UCSD-AML1 (cell line): ENCODE results near the gene JMJD6.
"Not testable (repeated sequence)": the region's sequence is repeated elsewhere in the genome, so short reads cannot be mapped to it uniquely, and the experiment has no call there.

ENCODE experiments used
- DNase-seq: peaks from one replicate; lab custom pipeline; 2025; ENCODE audit not compliant: unreplicated experiment; lab: John Stamatoyannopoulos, UW

Gene JMJD6

DNA sequence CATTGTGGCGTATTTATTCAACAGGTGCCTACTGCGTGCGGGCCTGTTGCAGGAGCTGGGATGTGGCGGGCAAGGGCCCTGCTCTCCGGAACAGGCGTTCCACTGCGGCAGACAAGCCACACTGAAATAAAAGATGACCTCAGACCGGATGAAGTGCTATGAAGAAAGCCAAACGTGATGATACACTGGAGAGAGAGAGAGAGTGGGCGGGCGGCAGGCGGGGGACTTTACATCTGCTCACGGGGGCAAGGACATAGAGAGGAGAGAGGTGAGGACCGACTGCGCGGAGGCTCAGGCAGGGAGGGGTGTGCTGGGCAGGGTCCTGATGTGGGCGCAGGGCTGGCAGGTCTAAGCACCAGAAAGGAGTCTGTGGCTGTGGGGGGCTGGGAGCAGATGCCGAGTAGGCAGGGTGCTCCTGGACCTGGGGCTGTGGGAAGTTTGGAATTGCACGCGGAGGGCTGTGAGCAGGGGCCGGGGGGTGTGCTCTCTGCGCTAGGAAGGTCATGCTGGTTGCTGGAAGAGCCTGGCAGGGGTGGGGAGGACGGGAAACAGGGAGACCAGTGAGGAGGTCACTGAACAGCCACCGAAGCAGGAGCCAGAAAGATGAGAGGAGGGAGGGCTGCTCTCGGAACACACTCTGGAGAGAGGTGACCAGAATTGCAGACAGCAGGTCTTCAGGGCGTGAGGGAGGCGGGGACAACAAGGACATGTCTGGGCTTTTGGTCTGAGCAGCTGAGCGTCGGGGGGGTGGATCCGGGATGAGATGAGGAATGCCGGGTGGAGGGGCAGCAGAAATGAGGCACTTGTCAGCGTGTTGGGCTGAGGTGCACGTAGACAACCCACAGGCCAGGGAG is 25.6 kb downstream of the JMJD6 start:
- DNase-seq, result no peak

DNA sequence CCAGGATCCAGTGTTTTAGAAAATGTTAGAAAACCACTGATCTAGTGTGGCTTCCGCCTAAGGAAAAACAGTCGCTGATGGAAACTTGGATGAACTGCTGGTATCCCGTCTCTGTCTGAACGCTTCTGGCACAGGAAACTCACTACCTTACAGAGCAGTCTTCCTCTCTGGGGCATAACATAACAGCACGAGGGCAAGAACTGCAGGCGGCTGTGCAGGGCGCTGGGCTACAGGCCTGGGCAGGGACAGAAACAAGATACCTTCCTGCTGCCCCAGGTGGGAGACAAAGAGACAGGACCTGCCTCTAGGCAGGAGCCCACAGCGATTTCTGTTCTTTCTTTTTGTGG is 26.2 kb downstream of the JMJD6 start:
- no peak for DNase-seq

DNA sequence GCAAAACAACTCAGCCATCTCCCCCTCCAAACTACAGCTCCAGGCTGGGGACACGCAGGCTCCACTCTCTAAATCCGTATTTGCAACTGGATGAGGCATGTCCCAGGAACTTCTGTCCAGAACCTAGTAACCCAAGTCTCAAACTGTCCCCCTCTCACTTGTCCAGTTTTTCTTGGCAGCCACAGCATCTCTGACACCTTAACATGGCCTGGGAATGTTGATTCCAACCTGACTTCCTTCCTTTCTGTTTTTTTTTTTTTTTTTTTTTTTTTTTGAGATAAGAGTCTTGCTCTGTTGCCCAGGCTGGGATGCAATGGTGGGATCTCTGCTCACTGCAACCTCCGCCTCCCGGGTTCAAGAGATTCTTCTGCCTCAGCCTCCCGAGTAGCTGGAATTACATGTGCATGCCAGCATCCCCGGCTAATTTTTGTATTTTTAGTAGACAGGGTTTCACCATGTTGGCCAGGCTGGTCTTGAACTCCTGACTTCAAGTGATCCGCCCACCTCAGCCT is 27.9 kb downstream of the JMJD6 start:
- DNase-seq, result not testable (repeated sequence)

DNA sequence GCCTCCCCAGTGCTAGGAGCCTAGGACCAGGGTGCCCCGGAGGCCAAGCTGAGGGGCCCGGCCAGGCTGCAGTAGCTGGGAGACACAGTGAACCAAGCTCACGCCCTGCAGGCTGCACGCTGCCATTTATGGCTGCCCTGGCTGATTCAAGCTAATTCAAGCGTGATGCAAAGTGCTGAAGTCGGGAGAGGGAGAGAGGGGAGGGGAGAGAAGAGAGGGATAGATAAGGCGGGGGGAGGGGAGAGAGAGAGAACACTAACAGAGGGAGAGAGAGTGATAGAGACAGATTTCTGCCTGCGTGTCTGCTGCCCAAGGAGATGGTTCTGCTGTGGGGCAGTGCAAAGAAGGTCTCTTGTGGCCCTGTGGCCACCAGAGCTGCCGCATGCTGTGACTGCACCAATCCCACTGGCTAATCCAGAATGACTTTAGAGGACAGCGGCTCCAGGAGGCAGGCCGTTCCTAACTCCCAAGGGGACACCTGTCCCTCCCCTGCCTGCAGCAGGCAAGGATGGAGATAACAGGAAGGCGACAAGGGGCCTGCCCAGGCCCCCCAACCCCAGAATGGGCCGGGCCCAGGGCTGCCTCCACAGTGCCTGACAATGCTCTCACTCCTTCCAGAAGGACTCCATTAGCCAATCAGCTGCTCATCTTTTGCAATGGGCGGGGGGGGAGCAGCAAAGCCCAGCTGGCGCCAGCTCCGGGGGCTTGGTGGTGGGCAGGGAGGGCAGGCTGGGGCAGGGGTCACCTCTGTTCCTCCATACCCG is 28.5 kb downstream of the JMJD6 start:
- no peak for DNase-seq

DNA sequence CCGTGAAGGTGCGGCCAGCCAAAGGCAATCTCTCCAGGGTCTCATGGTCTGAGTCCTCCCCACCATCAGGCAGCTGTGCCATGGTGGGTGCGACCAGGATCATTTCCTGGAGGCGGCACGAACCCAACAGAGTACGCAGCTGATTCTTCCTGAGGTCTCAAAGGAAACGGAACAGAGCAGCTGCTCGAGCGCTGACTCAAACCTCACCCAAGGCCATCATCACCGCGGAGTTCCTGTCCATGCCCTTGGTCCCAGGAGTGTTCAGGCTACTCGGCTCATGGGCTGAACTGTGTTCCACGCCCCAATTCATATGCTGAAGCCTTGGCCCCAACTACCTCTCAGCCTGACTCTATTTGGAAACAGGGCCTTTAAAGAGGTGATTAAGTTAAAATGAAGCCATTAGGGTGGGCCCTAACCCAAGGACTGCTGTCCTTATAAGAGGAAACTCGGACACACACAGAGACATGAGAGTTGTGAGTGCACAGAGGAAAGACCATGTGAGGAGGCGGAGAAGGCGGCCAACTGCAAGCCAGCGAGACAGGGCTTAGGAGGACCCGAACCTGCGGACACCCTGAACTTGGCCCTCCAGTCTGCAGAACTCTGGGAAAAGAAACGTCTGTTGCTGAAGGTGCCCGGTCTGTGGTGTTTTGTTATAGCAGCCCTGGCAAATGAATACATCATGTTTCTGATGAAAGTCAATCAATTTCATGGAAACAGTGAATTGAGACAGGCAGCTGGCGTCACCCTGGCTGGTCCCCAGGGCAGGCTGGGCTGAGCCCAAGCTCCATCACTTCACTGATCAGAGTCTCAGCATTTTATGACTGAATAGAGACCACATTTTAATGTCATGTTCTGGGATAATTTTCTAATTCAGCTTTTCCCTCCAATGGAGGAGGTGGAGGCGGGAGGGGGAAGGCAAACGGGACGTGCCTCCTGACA is 29.4 kb downstream of the JMJD6 start:
- DNase-seq, result peak; percentile 78

DNA sequence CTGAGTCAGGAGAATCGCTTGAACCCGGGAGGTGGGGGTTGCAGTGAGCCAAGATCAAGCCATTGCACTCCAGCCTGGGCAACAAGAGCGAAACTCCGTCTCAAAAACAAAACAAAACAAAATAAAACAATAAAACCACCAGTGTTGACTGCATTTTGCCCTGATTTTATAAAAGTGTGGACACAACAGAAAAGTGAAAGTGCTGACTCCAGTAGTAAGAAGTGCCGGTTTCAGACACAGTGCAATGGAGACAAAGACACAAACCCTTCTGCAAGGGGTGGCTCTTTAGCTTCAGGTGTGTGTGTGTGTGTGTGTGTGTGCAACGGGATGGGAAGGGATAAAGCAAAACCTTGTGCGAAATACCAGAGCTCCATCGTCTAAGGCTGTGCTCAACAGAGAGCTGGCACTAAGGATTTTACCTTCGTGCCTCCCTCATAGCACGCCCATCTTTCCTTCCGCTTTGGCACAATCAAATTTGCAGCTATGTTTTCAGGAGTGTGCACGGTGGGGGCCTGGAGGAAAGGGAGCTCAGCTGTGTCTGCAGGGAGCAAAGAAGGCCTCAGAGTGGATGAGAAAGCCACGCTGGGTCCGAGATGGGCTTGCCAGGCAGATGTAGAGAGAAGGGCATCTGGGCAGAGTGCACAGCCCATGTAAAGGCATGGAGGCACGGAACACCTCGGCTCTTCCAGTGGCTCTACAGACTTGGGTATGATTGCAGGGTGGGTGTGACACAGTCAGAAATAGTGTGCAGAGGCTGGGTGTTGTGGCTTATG is 31.2 kb downstream of the JMJD6 start:
- no peak for DNase-seq

DNA sequence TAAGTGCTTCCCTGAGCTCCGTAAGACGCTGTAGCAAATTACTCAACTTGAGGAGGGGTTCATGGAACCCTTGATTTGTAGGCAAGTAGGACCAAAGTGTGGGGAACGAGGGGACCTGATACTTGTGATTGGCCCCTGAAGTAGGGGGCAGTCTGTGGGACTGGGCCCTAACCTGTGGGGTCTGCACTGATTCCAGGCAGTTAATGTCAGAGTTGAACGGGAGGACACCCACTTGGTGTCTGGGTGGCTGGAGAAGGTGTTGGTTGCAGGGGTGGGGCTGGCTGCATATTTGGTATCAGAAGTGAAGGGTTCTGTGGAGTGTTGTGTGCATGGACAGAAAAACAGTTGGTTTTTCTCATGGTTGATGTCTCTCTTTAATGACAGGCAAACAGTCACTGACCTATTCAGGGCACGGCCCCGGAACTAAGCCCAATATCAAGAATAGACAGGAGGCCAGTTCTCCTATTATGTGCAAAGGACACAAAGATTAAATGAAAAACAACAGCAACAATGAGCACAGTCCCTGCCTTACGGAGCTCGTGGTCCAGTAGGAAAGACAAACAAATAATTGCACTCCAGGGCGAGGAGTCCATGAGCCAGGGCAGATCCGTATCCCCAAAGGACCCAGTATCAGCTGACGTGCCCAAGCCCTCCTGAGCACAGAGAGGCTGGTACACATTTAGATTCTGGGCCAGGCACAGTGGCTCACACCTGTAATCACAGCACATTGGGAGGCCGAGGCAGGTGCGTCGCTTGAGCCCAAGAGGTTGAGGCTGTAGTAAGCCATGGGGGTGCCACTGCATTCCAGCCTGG is 34.8 kb downstream of the JMJD6 start:
- no peak for DNase-seq

DNA sequence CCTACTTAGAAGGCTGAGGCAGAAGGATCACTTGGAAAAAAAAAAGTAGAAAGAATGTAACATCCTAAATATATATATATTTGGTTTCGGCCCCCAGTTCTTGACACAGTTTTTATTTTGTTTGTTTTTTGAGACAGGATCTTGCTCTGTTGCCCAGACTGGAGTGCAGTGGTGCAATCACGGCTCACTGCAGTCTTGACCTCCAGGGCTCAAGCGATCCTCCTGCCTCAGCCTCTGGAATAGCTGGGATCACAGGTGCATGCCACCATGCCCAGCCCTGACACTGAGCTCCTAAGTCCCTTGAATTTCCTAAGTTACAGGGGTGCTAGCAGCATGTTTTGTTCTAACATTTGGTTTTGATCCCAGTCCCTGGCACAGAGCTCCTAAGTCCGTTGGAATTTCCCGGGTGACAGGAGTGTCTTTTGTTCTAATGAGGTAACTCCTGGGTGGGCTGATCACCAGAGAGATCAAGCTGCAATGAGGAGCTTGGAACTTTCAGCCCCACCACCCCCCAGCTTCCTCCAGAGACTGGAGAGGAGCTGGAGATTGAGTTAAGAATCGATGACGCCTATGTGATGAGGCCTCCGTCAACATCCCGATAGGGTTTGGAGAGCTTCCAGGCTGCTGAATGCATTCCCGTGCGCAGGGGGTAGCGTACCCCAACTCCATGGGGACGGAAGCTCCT is 35.7 kb downstream of the JMJD6 start:
- DNase-seq, result no peak

DNA sequence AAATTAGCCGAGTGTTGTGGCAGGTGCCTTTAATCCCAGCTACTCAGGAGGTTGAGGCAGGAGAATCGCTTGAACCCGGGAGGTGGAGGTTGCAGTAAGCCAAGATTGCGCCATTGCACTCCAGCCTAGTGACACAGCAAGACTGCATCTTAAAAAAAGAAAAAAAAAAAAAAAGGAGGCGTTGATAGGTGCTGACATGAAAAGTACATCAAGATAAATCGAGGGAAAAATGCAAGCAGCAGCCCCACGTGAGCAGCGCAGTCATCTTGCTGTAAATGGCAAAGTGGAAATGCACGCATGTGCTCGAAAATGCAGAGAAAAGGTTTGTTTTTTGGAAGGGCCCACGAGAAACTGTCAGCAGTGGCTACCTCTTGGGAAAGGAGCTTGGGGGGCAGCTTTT is 36.5 kb downstream of the JMJD6 start:
- DNase-seq, result no peak

DNA sequence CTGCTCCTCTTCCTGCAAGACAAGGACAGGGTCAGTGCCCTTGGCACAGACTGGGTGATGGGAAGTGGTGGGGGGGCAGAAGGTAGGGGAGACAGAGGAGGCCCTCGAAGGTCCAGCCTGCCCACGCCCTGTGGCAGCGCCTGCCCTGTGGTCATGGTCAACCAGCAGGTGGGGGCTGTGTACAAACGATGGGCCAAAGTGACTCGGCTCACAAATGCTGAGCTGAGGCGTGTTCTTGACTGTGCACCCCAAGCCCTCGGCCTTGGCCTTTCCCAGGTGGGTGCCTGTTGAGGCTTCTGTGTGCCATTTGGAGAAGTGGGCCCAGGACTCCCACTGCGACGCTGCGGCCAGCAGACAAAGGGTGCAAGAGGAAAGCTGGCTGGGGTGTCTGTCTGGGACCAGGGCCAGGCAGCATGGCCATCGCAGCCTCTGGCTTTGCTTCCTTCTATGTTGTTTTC is 38.2 kb downstream of the JMJD6 start:
- DNase-seq, result no peak

DNA sequence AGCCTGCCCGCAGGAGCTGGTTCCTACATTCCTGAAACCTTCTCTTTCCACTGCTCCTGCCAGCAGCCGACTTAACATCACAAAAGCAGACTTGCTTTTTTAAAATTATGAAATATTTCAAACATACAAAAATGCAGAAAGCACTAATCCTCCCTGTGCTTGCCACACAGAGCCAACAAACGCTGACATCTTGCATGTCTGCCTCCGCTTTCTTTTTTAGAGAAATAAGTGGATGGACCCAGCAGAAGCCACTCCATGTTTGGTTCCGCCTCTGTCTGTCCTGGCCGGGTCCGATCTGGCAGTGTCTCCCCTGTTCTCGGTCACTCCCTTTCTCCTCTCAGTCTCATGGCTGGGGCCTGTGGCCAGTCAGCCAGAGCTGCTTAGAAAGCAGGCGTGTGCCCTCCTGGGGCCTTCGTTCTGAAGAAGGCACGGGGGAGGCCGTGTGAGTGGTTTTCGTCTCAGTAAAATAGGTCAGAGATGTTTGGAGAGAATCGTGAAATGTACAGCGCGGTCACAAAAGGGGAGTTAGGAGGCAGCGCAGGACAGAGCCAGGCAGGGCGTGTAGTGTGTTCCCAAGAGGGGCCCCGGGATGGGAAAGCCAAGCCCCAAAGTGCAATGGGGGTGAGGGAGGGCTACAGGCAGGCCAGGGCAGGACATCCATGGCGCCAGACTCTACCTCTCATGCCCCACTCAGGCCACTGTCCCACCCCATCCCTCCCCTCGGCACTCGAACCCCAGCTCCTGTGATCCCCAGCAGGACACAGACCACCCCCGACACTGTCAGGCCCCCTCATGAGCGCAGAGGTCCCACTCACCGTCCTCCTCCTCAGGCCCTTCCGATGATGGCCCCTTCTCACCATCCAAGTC is 38.9 kb downstream of the JMJD6 start:
- no peak for DNase-seq

DNA sequence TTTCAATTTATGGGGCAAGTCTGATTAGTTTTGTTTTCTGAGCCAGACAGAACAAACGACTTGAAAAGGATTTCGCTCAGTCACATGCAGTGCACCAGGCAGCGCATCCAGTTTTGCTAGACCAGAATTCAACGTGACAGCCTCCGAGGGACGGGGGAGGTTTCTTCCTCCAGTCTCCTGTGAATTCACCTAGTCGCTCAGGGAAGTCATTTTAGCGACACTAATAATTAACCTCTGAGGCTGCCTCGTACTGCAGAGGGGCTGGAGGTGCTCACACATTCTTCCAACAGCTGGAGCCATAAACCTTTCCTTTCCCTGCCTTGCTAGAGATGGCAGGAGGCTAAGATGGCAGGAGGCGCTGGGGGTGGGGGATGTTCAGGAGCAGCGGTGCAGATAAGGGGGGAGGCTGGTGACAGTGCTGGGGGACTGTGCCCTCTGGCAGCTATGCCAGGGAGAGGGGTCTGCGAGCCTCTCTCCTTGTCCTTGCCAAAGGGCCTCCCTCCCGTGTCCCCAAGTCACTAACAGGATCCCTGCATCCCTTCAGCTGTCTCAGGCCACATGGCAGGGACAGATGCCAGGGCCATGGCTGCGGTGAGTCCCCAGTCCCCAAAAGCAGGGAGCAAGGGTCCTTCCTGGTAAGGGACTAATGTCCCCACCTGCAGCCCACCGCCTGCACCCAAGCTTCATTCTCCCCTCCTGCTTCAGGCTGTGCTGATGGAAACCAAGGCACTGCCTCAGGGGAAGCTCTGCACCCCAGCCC is 39.7 kb downstream of the JMJD6 start:
- no peak for DNase-seq

DNA sequence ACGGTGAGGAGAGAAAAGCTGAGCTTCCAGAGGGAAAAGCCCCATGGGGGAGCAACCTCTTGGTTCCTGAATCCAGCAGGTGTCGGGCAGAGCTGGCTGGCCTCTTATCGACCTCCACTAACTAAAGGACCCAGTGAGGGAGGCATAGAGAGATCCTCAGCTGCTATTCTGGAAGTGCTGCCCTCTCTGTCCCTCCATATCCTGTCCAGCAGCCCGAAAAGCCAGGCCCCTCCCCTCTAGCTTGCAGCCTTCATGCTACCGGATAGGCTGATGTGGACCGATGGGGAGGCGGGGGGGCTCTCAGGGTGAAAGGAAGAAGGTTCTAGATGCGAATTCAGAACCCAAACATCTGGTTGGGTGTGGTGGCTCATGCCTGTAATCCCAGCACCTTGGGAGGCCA is 40.6 kb downstream of the JMJD6 start:
- no peak for DNase-seq

DNA sequence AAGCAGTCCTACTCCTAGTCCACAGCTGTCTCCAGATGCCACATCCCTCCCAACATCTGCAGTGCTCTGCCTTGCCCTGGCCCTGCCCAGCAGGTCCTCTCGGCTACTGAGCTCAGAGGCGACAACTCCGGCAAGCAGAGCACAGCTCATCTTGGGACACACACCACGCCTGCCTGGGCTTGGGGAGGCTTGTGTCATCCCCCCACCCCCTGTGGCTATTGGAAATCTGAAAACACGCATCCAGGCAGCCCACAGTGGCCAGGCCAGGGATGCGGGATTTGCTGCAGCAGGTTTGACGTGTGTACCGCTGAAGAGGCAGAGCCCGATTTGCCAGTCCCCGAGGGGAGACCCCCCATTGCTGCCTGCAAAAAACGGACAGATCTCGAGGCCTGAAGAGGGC is 41.0 kb downstream of the JMJD6 start:
- no peak for DNase-seq

DNA sequence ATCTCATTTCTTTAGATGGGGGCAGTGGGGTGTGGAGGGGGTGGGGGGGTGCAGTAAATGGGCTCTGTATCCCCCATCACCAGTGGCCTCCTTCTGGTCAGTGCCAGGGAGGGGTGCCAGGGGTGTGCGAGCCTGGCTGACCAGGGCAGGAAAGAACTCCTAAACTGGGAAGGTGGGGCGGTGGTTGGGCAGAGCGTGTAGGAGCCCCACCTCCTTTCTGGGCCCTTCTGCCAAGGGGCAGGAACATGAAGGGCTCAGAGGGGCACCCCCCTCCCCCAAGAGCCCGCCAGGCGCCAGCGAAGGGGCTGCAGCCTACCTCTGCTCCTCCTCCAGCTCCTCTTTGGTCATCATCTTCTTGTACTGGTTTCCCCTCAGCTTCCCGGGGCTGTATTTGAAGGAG is 41.6 kb downstream of the JMJD6 start:
- DNase-seq, result no peak

DNA sequence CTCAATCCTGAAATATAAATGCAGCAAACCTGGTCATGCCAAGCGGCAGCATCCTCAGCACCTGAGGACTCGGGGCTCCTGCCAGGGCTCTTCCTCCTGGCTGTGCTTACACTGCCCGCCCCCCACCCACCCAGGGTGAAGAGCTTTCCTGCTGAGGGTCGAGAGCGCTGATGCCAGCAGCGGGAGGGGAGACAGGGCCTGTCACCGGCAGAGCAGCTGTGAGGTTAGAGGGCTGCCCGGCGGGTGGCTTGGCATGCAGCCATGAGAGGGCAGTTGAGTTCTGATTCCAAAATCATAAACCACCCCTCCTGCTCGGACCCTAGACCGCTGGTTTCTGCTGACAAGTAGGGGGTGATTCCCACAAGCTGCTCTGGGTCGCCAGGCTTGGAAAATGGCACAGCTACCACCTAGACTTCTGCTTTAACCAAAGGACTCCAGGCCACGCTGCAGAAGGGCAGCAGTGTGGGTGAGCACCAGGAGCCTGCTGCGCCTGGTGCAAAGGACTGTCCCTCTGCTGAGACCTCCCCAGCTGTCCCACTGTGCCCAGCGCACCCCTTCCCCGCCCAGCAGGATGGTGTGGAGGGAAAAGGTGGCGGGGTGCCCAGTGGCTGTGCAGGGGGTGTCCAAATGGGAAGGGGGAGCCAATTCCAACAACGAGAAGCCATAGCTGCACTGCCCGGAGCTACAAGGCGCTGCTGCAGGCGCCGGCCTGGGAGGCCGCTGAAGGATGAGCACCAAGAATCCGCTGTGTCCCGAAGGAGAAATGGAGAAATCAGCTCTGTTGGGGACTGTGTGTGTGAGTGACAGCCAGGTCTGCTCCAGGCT is 42.3 kb downstream of the JMJD6 start:
- DNase-seq, result no peak
